SHP77 treated with DMSO at 0.1 percent for 48 hours (cell line): ENCODE measurements around the gene FCN1.

Source experiments
- DNase-seq: peaks from one replicate; lab custom pipeline; 2025; lab: John Stamatoyannopoulos, UW

Gene FCN1

GRCh38 chr9:134951461-134951860 lies 33.7 kb upstream of the FCN1 start:
- no peak for DNase-seq

GRCh38 chr9:134950386-134951210 lies 32.9 kb upstream of the FCN1 start:
- DNase-seq, result no peak

DNA sequence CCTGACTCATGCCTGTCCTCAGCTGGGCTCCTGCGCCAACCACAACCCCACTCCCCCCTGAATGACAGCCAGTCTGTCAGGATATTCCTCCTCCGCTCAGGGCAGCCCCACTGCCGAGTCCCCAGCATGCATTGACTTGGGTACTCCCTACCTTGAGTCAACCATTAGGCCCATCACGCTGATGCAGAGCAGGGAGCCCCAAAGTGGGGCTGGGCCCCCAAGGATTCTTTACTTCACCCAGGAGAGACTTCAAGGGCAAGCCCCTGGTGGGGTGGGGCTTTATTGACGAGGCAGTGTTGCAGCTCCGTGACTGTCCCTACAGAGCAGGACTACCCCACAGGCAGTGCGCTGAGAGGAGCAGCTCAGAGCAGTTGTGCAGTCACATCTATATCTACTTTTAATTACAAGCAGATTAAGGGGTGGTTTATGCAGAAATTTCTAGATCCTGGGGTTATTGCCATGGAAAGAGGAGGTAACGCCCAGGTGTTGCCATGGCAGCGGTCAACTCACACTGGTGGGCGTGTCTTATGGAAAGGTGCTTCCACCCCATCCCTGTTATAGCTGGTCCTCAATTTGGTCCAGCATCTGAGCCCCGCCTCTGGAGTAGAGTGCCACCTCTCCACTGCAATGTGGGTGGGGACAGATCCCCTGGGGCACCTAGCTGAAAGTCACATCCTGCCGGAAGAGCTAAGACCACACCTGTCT lies 32.1 kb upstream of the FCN1 start:
- no peak for DNase-seq

DNA sequence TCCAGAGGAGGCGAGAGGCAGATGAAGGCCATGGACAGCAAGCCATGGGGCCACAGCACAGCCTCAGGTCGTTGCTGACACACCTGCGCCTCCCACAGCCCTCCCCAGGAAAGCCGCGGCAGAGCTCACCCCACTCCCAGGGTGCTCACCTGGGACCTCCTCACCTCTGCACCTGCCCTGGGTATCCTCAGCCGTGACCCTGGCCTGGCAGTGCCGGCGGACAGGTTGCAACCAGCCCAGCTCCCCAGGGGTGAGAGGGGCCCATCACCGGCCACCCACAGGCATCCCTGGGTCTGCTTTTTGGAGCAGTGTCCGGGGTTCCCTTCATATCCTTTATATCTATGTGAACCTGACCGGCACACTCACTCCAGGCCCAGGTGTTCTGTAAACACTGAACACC lies 30.4 kb upstream of the FCN1 start:
- DNase-seq, result no peak

GRCh38 chr9:134947265-134947955 lies 29.7 kb upstream of the FCN1 start:
- DNase-seq, result no peak

- no peak for DNase-seq
Measured at GRCh38 chr9:134946663-134947062, 29.0 kb upstream of the FCN1 start.

- no peak for DNase-seq
Measured at GRCh38 chr9:134945509-134946275, 28.0 kb upstream of the FCN1 start.

GRCh38 chr9:134944916-134945315 lies 27.2 kb upstream of the FCN1 start:
- no peak for DNase-seq

- DNase-seq, result no peak
Measured at GRCh38 chr9:134944351-134944802, 26.7 kb upstream of the FCN1 start.

DNA sequence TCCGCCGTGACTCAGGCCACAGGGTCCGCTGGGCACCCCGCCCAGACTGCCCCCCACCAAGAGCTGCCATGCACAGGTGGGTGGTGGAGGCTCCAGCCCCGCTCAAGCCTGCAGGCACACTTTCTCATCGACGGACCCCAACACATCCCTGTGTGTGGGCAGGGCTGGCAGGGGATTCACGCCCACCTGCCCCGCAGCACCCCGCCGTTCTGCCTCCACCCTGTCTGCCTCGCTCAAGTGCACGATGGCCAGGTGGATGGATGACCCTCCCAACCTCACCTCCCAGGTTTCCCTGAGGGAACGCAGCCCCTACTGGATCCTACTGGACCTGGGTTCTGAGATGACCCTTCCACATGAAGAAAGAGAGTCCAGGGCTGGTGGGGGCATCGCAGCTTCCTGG lies 26.1 kb upstream of the FCN1 start:
- DNase-seq, result no peak

GRCh38 chr9:134943411-134943810 lies 25.7 kb upstream of the FCN1 start:
- no peak for DNase-seq

- no peak for DNase-seq
Measured at GRCh38 chr9:134942788-134943184, 25.1 kb upstream of the FCN1 start.

GRCh38 chr9:134942011-134942787 lies 24.5 kb upstream of the FCN1 start:
- DNase-seq, result no peak

- no peak for DNase-seq
Measured at GRCh38 chr9:134940236-134941208, 22.8 kb upstream of the FCN1 start.

DNA sequence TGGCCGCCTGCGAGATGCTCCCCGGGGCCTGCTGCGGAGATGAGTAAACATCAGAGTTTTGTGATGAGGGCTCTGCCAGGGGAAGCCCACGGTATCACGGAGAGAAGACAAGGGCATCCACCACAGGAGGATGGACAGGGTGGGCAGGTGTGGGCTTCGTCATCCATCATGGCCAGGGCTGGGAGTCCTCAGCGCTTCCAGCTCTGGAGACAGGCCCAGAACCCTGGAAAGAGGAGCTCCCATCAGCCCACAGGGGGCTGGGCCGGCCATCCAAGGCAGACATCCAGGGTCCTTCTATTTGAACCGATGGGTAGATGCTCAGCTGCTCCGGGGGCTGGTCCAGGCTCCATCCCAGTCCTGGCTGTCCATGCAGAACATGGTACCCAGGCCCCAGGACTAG lies 22.1 kb upstream of the FCN1 start:
- no peak for DNase-seq

- DNase-seq, result no peak
Measured at GRCh38 chr9:134939080-134939733, 21.5 kb upstream of the FCN1 start.

GRCh38 chr9:134938346-134939079 lies 20.8 kb upstream of the FCN1 start:
- DNase-seq, result no peak

DNA sequence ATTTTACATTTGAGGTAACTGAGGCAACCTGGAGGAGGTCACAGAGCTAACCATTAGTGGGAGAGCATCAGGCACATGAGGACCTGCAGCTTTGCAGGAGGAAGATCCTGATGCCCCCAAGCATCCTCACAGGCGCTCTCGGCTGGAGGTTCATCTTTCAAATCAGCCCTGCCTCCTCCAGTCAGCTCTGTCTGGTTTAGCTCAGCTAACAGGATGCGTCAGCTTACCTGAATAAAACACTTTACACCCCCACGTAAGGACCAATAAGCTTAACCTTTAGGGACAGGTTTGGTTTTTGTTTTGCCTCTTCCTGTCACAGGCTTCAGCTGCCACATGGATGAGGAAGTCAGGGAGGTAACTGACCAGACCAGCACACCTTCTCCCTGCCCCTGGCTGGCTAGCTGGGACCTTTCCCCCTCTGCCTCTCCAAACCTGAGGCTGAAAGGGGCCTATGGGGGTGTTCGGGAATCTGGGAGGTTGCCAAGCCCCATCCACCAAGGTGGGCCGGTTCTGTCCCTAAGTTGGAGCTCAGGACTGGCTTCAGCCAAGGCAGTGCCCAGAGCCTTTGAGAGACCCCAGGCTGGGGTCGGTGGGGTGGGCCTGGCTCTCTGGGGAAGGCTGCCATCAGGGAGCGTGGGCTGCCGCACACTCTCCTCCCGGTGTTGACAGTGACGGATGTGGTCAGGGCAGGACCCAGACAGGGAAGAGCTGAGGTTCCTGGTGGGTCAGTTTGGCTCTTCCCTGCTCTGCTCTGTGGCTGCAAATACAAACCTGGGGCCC lies 20.0 kb upstream of the FCN1 start:
- no peak for DNase-seq
